GM23338 (cell line): ENCODE data around the gene TM7SF3. TPM values are rescaled to one million over a fixed set of nuclear protein-coding genes. Genes with fewer than 3 reads are reported as not detected.

Source experiments
- ATAC-seq: fragments of 200-7000 bp; cut with Tn5 transposase; 3 replicates; pipeline ENCODE4 v1.9.1; 2020
- DNase-seq: peaks from one replicate; pipeline ENCODE4 v3.0.0-alpha.2; 2015; ENCODE audit warnings: low spot score
- H2AFZ ChIP-seq: fragments of 200-600 bp; sonication (generic); 2 replicates; pipeline ENCODE4 v1.8.0; 2016; ENCODE audit warnings: antibody characterized with exemption, mild to moderate bottlenecking, moderate library complexity
- H3F3A ChIP-seq: fragments of 200-600 bp; sonication (generic); replicated peaks from 2 replicates; pipeline ENCODE4 v1.8.0; 2017; ENCODE audit warnings: antibody characterized with exemption, mixed run types, low read depth
- H3K27ac ChIP-seq: fragments of 200-600 bp; sonication (generic); 2 replicates; pipeline ENCODE4 v1.6.1; 2016; ENCODE audit warnings: low read depth
- H3K27me3 ChIP-seq: fragments of 200-600 bp; sonication (generic); 2 replicates; pipeline ENCODE4 v1.8.0; 2016; ENCODE audit warnings: mild to moderate bottlenecking, mixed run types, moderate library complexity; ENCODE audit not compliant: insufficient read depth
- H3K36me3 ChIP-seq: fragments of 200-600 bp; sonication (generic); 2 replicates; pipeline ENCODE4 v1.8.0; 2016; ENCODE audit warnings: mild to moderate bottlenecking; ENCODE audit not compliant: insufficient read depth
- H3K4me1 ChIP-seq: fragments of 200-600 bp; sonication (generic); 2 replicates; pipeline ENCODE4 v1.8.0; 2016; ENCODE audit warnings: mild to moderate bottlenecking, moderate library complexity; ENCODE audit not compliant: insufficient read depth
- H3K4me2 ChIP-seq: fragments of 200-600 bp; sonication (generic); 2 replicates; pipeline ENCODE4 v1.7.1; 2017; ENCODE audit warnings: mixed run types
- H3K4me3 ChIP-seq: fragments of 200-600 bp; sonication (generic); 2 replicates; pipeline ENCODE4 v1.6.1; 2016; ENCODE audit warnings: mixed run types
- H3K79me2 ChIP-seq: fragments of 200-600 bp; sonication (generic); replicated peaks from 2 replicates; pipeline ENCODE4 v1.8.0; 2017; ENCODE audit warnings: mild to moderate bottlenecking; ENCODE audit not compliant: insufficient read depth
- H3K9me2 ChIP-seq: fragments of 200-600 bp; sonication (generic); 2 replicates; pipeline ENCODE4 v1.8.0; 2017; ENCODE audit not compliant: insufficient read depth
- H4K20me1 ChIP-seq: fragments of 200-600 bp; sonication (generic); replicated peaks from 2 replicates; pipeline ENCODE4 v1.8.0; 2017; ENCODE audit warnings: mild to moderate bottlenecking; ENCODE audit not compliant: insufficient read depth
- H3K27ac Mint-ChIP-seq: 2 replicates; pipeline ENCODE4 v1.8.0; 2020; ENCODE audit warnings: inconsistent platforms, mild to moderate bottlenecking, moderate library complexity, mixed read lengths
- H3K27me3 Mint-ChIP-seq: 3 replicates; pipeline ENCODE4 v1.8.0; 2022; ENCODE audit warnings: low read depth, mild to moderate bottlenecking, moderate library complexity, mixed read lengths, inconsistent platforms; ENCODE audit not compliant: insufficient read depth, poor library complexity
- H3K36me3 Mint-ChIP-seq: 3 replicates; pipeline ENCODE4 v1.8.0; 2021; ENCODE audit warnings: low read depth, mild to moderate bottlenecking, inconsistent platforms, moderate library complexity, mixed read lengths
- H3K4me1 Mint-ChIP-seq: 3 replicates; pipeline ENCODE4 v1.8.0; 2020; ENCODE audit warnings: mild to moderate bottlenecking, inconsistent platforms, mixed read lengths
- H3K4me3 Mint-ChIP-seq: 3 replicates; pipeline ENCODE4 v1.8.0; 2021; ENCODE audit warnings: moderate library complexity, mild to moderate bottlenecking, inconsistent platforms, mixed read lengths
- H3K9me3 Mint-ChIP-seq: 3 replicates; pipeline ENCODE4 v1.8.0; 2020; ENCODE audit warnings: moderate library complexity, mild to moderate bottlenecking, inconsistent platforms, mixed read lengths
- CREB1 ChIP-seq: fragments of 250-450 bp; sonication (Bioruptor Pico); IDR thresholded peaks from 2 replicates; pipeline ENCODE4 v1.5.0; 2020; ENCODE audit warnings: low read depth, mild to moderate bottlenecking, moderate library complexity
- EZH2 ChIP-seq: fragments of 200-600 bp; sonication (generic); IDR thresholded peaks from one replicate; pipeline ENCODE4 v1.8.0; 2017; ENCODE audit warnings: antibody characterized with exemption, mild to moderate bottlenecking, low read depth; ENCODE audit not compliant: unreplicated experiment
- JUNB ChIP-seq: IDR thresholded peaks from one replicate; pipeline ENCODE4 v1.6.1; 2016; ENCODE audit warnings: antibody characterized with exemption; ENCODE audit not compliant: unreplicated experiment
- NANOG ChIP-seq: IDR thresholded peaks from 2 replicates; pipeline ENCODE4 v1.6.1; 2016; ENCODE audit warnings: antibody characterized with exemption, borderline replicate concordance
- POLR2AphosphoS5 ChIP-seq: IDR thresholded peaks from 2 replicates; pipeline ENCODE4 v1.6.1; 2016; ENCODE audit warnings: antibody characterized with exemption, low read depth
- ZNF331 ChIP-seq: fragments of 250-450 bp; sonication (Bioruptor Pico); IDR thresholded peaks from 2 replicates; pipeline ENCODE4 v1.5.0; 2020; ENCODE audit warnings: low read depth, mild to moderate bottlenecking, moderate library complexity
- polyA plus RNA-seq: library from polyadenylated mRNA; unstranded; fragments of >200 nt; fragmentation: Nextera tagmentation; extraction: Ambion mirVana; gene quantifications from 2 replicates; pipeline ENCODE4 v1.2.1, GENCODE V29; 2016
- total RNA-seq: library from RNA; depleted of rRNA; stranded (reverse); fragments of >200 nt; shearing (Covaris generic); gene quantifications from 2 replicates; pipeline ENCODE4 v1.2.3, GENCODE V29; 2014
- TF ChIP-seq, protein P1 (sequence below): IDR thresholded peaks from one replicate; pipeline ENCODE4 v1.6.1; 2018; ENCODE audit warnings: antibody characterized with exemption; ENCODE audit not compliant: unreplicated experiment
- TF ChIP-seq, protein P2 (sequence below), 2 experiments: fragments of 200-600 bp in 1 of 2; sonication (generic) in 1 of 2; conservative IDR thresholded peaks; 2 replicates each; pipeline versions ENCODE4 v1.5.1 to v1.6.1; 2016 to 2017; ENCODE audit warnings: antibody characterized with exemption in 2 of 2, low read depth in 2 of 2, mild to moderate bottlenecking in 2 of 2, moderate library complexity in 1 of 2
- TF ChIP-seq, protein P3 (sequence below): IDR thresholded peaks from 2 replicates; pipeline ENCODE4 v1.6.1; 2016; ENCODE audit warnings: antibody characterized with exemption

The TM7SF3 gene
- total and polyA plus RNA-seq, 2 experiments from 2014 or later: 30.3 to 121 TPM

DNA sequence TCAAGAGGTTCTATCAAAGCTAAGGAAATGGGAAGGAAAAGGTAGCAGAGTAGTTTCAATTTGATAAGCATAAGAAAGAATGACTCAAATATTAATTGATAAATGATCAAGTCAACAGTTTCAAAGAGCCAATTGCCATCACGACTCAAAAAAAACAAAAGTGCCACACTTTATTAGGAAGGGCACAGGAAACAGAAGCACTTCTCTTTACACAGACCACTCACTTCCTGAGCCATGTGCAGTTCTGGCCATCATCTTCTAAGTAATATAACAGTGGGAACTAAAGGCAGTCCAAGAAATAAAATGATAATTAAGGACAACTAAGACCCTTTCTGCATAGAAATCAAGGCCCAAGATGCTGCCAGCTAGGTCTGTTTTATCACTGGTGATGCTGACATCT, 13.2 kb downstream of the TM7SF3 start:
- Histone ChIP-seq H3K4me2 (no peak overlapping the region), H4K20me1 (peaks cover 4% of the 10 kb centered on the region; the same call in 1 of the 2 replicates), H3K27ac (no peak overlapping the region), H3K27me3 (no peaks in the 10 kb centered on the region), H2AFZ (no peak overlapping the region), H3K79me2 (peaks cover 58% of the 10 kb centered on the region), H3F3A (no peaks in the 10 kb centered on the region), H3K4me3 (no peak overlapping the region), H3K36me3 (peaks cover 10% of the 10 kb centered on the region; the same call in 1 of the 2 replicates), H3K4me1 (peaks cover 3% of the 10 kb centered on the region), H3K9me2 (no peaks in the 10 kb centered on the region)
- Mint-ChIP-seq H3K36me3 (peaks cover 22% of the 10 kb centered on the region), H3K4me3 (no peak overlapping the region), H3K27ac (no peak overlapping the region), H3K9me3 (no peaks in the 10 kb centered on the region), H3K4me1 (peaks cover 15% of the 10 kb centered on the region; the same call in 2 of the 3 replicates), H3K27me3 (peaks cover 4% of the 10 kb centered on the region)
- DNase-seq: no peak
- no peak for ATAC-seq
- TF ChIP-seq, protein P1, sequence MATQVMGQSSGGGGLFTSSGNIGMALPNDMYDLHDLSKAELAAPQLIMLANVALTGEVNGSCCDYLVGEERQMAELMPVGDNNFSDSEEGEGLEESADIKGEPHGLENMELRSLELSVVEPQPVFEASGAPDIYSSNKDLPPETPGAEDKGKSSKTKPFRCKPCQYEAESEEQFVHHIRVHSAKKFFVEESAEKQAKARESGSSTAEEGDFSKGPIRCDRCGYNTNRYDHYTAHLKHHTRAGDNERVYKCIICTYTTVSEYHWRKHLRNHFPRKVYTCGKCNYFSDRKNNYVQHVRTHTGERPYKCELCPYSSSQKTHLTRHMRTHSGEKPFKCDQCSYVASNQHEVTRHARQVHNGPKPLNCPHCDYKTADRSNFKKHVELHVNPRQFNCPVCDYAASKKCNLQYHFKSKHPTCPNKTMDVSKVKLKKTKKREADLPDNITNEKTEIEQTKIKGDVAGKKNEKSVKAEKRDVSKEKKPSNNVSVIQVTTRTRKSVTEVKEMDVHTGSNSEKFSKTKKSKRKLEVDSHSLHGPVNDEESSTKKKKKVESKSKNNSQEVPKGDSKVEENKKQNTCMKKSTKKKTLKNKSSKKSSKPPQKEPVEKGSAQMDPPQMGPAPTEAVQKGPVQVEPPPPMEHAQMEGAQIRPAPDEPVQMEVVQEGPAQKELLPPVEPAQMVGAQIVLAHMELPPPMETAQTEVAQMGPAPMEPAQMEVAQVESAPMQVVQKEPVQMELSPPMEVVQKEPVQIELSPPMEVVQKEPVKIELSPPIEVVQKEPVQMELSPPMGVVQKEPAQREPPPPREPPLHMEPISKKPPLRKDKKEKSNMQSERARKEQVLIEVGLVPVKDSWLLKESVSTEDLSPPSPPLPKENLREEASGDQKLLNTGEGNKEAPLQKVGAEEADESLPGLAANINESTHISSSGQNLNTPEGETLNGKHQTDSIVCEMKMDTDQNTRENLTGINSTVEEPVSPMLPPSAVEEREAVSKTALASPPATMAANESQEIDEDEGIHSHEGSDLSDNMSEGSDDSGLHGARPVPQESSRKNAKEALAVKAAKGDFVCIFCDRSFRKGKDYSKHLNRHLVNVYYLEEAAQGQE: no peak
- TF ChIP-seq POLR2AphosphoS5 (no peak), EZH2 (no peak), JUNB (no peak), CREB1 (no peak)
- TF ChIP-seq, protein P2, sequence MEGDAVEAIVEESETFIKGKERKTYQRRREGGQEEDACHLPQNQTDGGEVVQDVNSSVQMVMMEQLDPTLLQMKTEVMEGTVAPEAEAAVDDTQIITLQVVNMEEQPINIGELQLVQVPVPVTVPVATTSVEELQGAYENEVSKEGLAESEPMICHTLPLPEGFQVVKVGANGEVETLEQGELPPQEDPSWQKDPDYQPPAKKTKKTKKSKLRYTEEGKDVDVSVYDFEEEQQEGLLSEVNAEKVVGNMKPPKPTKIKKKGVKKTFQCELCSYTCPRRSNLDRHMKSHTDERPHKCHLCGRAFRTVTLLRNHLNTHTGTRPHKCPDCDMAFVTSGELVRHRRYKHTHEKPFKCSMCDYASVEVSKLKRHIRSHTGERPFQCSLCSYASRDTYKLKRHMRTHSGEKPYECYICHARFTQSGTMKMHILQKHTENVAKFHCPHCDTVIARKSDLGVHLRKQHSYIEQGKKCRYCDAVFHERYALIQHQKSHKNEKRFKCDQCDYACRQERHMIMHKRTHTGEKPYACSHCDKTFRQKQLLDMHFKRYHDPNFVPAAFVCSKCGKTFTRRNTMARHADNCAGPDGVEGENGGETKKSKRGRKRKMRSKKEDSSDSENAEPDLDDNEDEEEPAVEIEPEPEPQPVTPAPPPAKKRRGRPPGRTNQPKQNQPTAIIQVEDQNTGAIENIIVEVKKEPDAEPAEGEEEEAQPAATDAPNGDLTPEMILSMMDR (conservative IDR thresholded peaks at IDR 0.05; ENCODE audit: low read depth in 2 of 2): no peak

DNA sequence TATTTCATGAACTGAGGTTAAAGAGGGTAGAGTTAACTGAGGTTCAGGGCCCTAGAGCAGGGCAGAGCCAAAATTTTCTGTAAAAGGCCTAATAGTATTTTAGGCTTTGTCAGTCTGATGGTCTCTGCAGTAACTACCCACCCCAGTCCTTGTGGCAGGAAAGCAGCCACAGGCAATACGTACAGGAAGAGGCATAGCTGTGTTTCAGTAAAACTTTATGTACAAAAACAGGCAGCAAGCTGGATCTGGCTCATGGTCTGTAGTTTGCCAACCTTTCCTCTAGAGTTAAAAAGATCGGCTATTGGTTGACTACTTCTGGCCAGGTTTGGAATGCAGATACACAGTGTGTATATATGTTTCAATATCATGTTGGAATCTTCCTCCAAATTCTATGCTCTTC, 17.2 kb downstream of the TM7SF3 start:
- no peaks in the 10 kb centered on the region for H3K4me1 Mint-ChIP-seq
- peaks cover 39% of the 10 kb centered on the region for H3K36me3 Mint-ChIP-seq
- no peak for DNase-seq

More for the DNA sequence above, 17.2 kb downstream of the TM7SF3 start:
- Histone ChIP-seq H3K36me3 (peaks cover 26% of the 10 kb centered on the region), H3K4me1 (no peaks in the 10 kb centered on the region), H3K4me2 (no peak overlapping the region), H3F3A (no peaks in the 10 kb centered on the region), H4K20me1 (peaks cover 4% of the 10 kb centered on the region), H3K27ac (no peak overlapping the region), H2AFZ (no peak overlapping the region), H3K27me3 (no peaks in the 10 kb centered on the region), H3K9me2 (no peaks in the 10 kb centered on the region), H3K79me2 (peaks cover 21% of the 10 kb centered on the region; the same call in 1 of the 2 replicates), H3K4me3 (no peak overlapping the region)
- no peak for ATAC-seq
- no peak for TF ChIP-seq ZNF331 (CRISPR knock-in tag)
- TF ChIP-seq NANOG: no peak
- TF ChIP-seq, protein P3, sequence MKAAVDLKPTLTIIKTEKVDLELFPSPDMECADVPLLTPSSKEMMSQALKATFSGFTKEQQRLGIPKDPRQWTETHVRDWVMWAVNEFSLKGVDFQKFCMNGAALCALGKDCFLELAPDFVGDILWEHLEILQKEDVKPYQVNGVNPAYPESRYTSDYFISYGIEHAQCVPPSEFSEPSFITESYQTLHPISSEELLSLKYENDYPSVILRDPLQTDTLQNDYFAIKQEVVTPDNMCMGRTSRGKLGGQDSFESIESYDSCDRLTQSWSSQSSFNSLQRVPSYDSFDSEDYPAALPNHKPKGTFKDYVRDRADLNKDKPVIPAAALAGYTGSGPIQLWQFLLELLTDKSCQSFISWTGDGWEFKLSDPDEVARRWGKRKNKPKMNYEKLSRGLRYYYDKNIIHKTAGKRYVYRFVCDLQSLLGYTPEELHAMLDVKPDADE: no peak
- no peak for TF ChIP-seq POLR2AphosphoS5
- no peak overlapping the region for H3K4me3 Mint-ChIP-seq
- peaks cover 2% of the 10 kb centered on the region for H3K27me3 Mint-ChIP-seq
- no peaks in the 10 kb centered on the region for H3K9me3 Mint-ChIP-seq
- no peak overlapping the region for H3K27ac Mint-ChIP-seq
